Psoas muscle (tissue), 8 donors: ENCODE results near the gene HLA-A. TPM values are rescaled to one million over a fixed set of nuclear protein-coding genes. Genes with fewer than 3 reads are reported as not detected.
"Not testable (repeated sequence)": the region's sequence is repeated elsewhere in the genome, so short reads cannot be mapped to it uniquely, and the experiment has no call there.

Experiments
- ATAC-seq, 4 donors: fragments of 200-7000 bp; cut with Tn5 transposase; one replicate each; pipeline ENCODE4 v1.9.1; 2020; ENCODE audit warnings: moderate library complexity in 3 of 4, mild to moderate bottlenecking in 2 of 4
- DNase-seq, 2 donors: peaks; one replicate each; pipeline ENCODE4 v3.0.0-alpha.2; 2020
- H3K27ac ChIP-seq: fragments of 200-600 bp; one replicate; pipeline ENCODE4 v1.8.0; 2022
- H3K27me3 ChIP-seq, 3 donors: fragments of 200-600 bp in 1 of 3; one replicate each; pipeline versions ENCODE4 v1.6.1 to v1.8.0; 2013 to 2022; ENCODE audit warnings: low read length in 2 of 3, mild to moderate bottlenecking in 2 of 3, moderate library complexity in 1 of 3; ENCODE audit not compliant: insufficient read depth in 3 of 3
- H3K36me3 ChIP-seq, 2 donors: fragments of 200-600 bp in 1 of 2; one replicate each; pipeline versions ENCODE4 v1.6.1 to v1.8.0; 2013 to 2022; ENCODE audit warnings: low read depth in 1 of 2, mild to moderate bottlenecking in 1 of 2, moderate library complexity in 1 of 2; ENCODE audit not compliant: insufficient read depth in 1 of 2
- H3K4me1 ChIP-seq: fragments of 200-600 bp; one replicate; pipeline ENCODE4 v1.8.0; 2022
- H3K4me3 ChIP-seq: fragments of 200-600 bp; one replicate; pipeline ENCODE4 v1.8.0; 2022; ENCODE audit warnings: mild to moderate bottlenecking
- H3K9me3 ChIP-seq: fragments of 200-600 bp; one replicate; pipeline ENCODE4 v1.8.0; 2022
- CTCF ChIP-seq: fragments of 200-600 bp; IDR thresholded peaks from one replicate; pipeline ENCODE4 v1.8.0; 2022; ENCODE audit warnings: antibody characterized with exemption
- WGBS, 3 donors: extraction: QIAGEN DNeasy Blood & Tissue Kit; methylation state at CpG; one replicate each; pipeline versions ENCODE4 v1.1.6 to v1.1.7; 2013; 5-methylcytosine and 5-hydroxymethylcytosine counted together
- intact Hi-C, 2 donors: fragments of 100-400 bp; cut with DNase I; formaldehyde crosslinking; loops; one replicate each; pipeline versions ENCODE4 v1.11.0 to v1.14.2; 2022
- polyA plus RNA-seq, 3 donors: library from polyadenylated mRNA; stranded (reverse); fragments of 200-250 nt; gene quantifications; one replicate each; pipeline ENCODE4 v1.2.3, GENCODE V29; 2013
- total RNA-seq, 4 donors: library from RNA; stranded (reverse); fragmentation: NEBNext Ultra II Directional in 2 of 4; extraction: Animal tissue kit (Norgen Biotek cat#: 25700) in 2 of 4; gene quantifications; one replicate each; pipeline versions ENCODE4 v1.2.1 to v1.2.4, GENCODE V29; 2021 to 2023
- donor health status: healthy with polysubstance abuse.
- donor health status: DM: no; HTN: no; CAD: no; lungs with moderate emphysema.
- donor health status: Bipolar disorder and iron deficiency.
- donor health status: healthy.
- donor health status: DM: yes; HTN: yes; CAD: no.
- donor health status: DM: no; HTN: no; CAD: no.
- donor health status: DM: no; HTN: no; CAD: no.
- donor health status: DM: yes; HTN: yes; CAD: no.

HLA-A gene
- total and polyA plus RNA-seq, 7 donors: 86.6 to 290 (median 165) TPM

- H3K4me1 ChIP-seq: peaks cover 12% of the 10 kb centered on the region
- intact Hi-C loops: no loop called here
- no peak overlapping the region for H3K27ac ChIP-seq
- DNase-seq (no peak), ATAC-seq (no peak)
- no peak for TF ChIP-seq CTCF
- H3K27me3 ChIP-seq: no peaks in the 10 kb centered on the region
- H3K4me3 ChIP-seq: no peak overlapping the region
- H3K36me3 ChIP-seq: no peaks in the 10 kb centered on the region
- H3K9me3 ChIP-seq: no peaks in the 10 kb centered on the region
Measured at GRCh38 chr6:29959467-29959866, 17.1 kb downstream of the HLA-A start.

- no peak for TF ChIP-seq CTCF
- whole genome bisulfite sequencing, 3 donors: 45 to 97% (median 94%) methylated on average over 1 of the region's 1 CpG
- Histone ChIP-seq H3K27me3 (no peaks in the 10 kb centered on the region), H3K36me3 (no peaks in the 10 kb centered on the region), H3K9me3 (no peaks in the 10 kb centered on the region), H3K27ac (peak overlapping the region; percentile 64), H3K4me3 (no peak overlapping the region), H3K4me1 (peaks cover 21% of the 10 kb centered on the region)
- peak in 1 of 2 donors; percentile 48 for DNase-seq
- ATAC-seq: peak in 1 of 4 donors; percentile 32
- intact Hi-C loops: no loop called here
Measured at GRCh38 chr6:29961966-29962365, 19.6 kb downstream of the HLA-A start.

GRCh38 chr6:29963697-29964096, 21.4 kb downstream of the HLA-A start:
- 78 to 98% (median 97%) methylated on average over 2 of the region's 2 CpGs for WGBS, 3 donors
- H3K9me3 ChIP-seq, DNase-seq, intact Hi-C loops, H3K36me3 ChIP-seq, H3K4me3 ChIP-seq, ATAC-seq, H3K27me3 ChIP-seq: not testable (repeated sequence)
- H3K27ac ChIP-seq: peak overlapping the region; percentile 98
- H3K4me1 ChIP-seq: peaks cover 28% of the 10 kb centered on the region

GRCh38 chr6:29964518-29964886, 22.2 kb downstream of the HLA-A start:
- intact Hi-C loops: no loop called here
- H3K27me3 ChIP-seq: no peaks in the 10 kb centered on the region
- ATAC-seq (no peak), DNase-seq (no peak)
- H3K36me3 ChIP-seq: no peaks in the 10 kb centered on the region
- peak overlapping the region; percentile 88 for H3K4me3 ChIP-seq
- WGBS, 3 donors: 9 to 23% (median 20%) methylated on average over 3 of the region's 3 CpGs
- H3K9me3 ChIP-seq: no peaks in the 10 kb centered on the region
- peaks cover 28% of the 10 kb centered on the region for H3K4me1 ChIP-seq
- TF ChIP-seq CTCF: no peak
- peak overlapping the region; percentile 98 for H3K27ac ChIP-seq

GRCh38 chr6:29964887-29965562, 22.7 kb downstream of the HLA-A start:
- intact Hi-C loops: no loop called here
- 1 to 3% (median 2%) methylated on average over 7 of the region's 7 CpGs for WGBS, 3 donors
- Histone ChIP-seq H3K4me1 (peaks cover 28% of the 10 kb centered on the region), H3K36me3 (no peaks in the 10 kb centered on the region), H3K27me3 (no peaks in the 10 kb centered on the region), H3K4me3 (peak overlapping the region; percentile 88), H3K9me3 (no peaks in the 10 kb centered on the region), H3K27ac (peak overlapping the region; percentile 98)
- ATAC-seq (peak; percentile 89 to 93 (median 92)), DNase-seq (peak; percentile 78 to 84)
- no peak for TF ChIP-seq CTCF
